HepG2 (cell line): ENCODE results near the gene CTNNA2. TPM values are rescaled to one million over a fixed set of nuclear protein-coding genes. Genes with fewer than 3 reads are reported as not detected.
A peak's percentile ranks its signal among the peaks of the same experiment; 100 is the strongest.

ENCODE experiments used
- ATF7 ChIP-seq, 2 experiments: fragments of 450-650 bp in 1 of 2; sonication (generic) in 1 of 2; formaldehyde crosslinking in 1 of 2; IDR thresholded peaks; 2 replicates each; pipeline versions ENCODE4 v1.4.0 to v1.6.1; 2016 to 2020; ENCODE audit warnings: antibody characterized with exemption in 1 of 2, mild to moderate bottlenecking in 1 of 2, missing genetic modification reagents in 1 of 2
- CBX1 ChIP-seq: IDR thresholded peaks from one replicate; pipeline ENCODE4 v1.6.1; 2016; ENCODE audit warnings: antibody characterized with exemption, low read depth
- CEBPG ChIP-seq: IDR thresholded peaks from 2 replicates; pipeline ENCODE4 v1.6.1; 2016
- E2F2 ChIP-seq: sonication (generic); formaldehyde crosslinking; IDR thresholded peaks from 2 replicates; pipeline ENCODE4 v1.4.0; 2020; ENCODE audit warnings: missing genetic modification reagents, borderline replicate concordance
- HMGA1 ChIP-seq: sonication (generic); formaldehyde crosslinking; conservative IDR thresholded peaks from 2 replicates; pipeline ENCODE4 v1.4.0; 2020; ENCODE audit warnings: missing genetic modification reagents
- HNF4A ChIP-seq: sonication (generic); formaldehyde crosslinking; IDR thresholded peaks from 2 replicates; pipeline ENCODE4 v1.4.0; 2020; ENCODE audit warnings: missing genetic modification reagents
- SMAD1 ChIP-seq: sonication (generic); formaldehyde crosslinking; IDR thresholded peaks from 2 replicates; pipeline ENCODE4 v1.4.0; 2020; ENCODE audit warnings: missing genetic modification reagents, low read depth, mild to moderate bottlenecking, borderline replicate concordance
- SP4 ChIP-seq: sonication (generic); formaldehyde crosslinking; IDR thresholded peaks from 2 replicates; pipeline ENCODE4 v1.8.1; 2023; ENCODE audit warnings: mild to moderate bottlenecking, missing genetic modification reagents
- SYNCRIP ChIP-seq: fragments of 200-400 bp; formaldehyde crosslinking; IDR thresholded peaks from 2 replicates; pipeline ENCODE4 v1.6.1; 2018; ENCODE audit warnings: mild to moderate bottlenecking, low read depth, low read length; ENCODE audit not compliant: insufficient read depth
- ZFAT ChIP-seq: sonication (generic); formaldehyde crosslinking; conservative IDR thresholded peaks from 2 replicates; pipeline ENCODE4 v1.8.1; 2023; ENCODE audit warnings: missing genetic modification reagents, inconsistent platforms
- ZKSCAN1 ChIP-seq: fragments of 150-350 bp; IDR thresholded peaks from 2 replicates; pipeline ENCODE4 v1.6.1; 2014; ENCODE audit warnings: low read length
- ZMYM3 ChIP-seq: sonication (generic); formaldehyde crosslinking; IDR thresholded peaks from 2 replicates; pipeline ENCODE4 v1.5.1; 2020; ENCODE audit warnings: mild to moderate bottlenecking, missing genetic modification reagents
- ZNF264 ChIP-seq: sonication (generic); formaldehyde crosslinking; IDR thresholded peaks from 2 replicates; pipeline ENCODE4 v1.4.0; 2020; ENCODE audit warnings: missing genetic modification reagents
- ZNF296 ChIP-seq: sonication (generic); formaldehyde crosslinking; conservative IDR thresholded peaks from 2 replicates; pipeline ENCODE4 v1.5.0; 2020; ENCODE audit warnings: mild to moderate bottlenecking, missing genetic modification reagents
- ZNF333 ChIP-seq: sonication (generic); formaldehyde crosslinking; IDR thresholded peaks from 2 replicates; pipeline ENCODE4 v1.4.0; 2020; ENCODE audit warnings: mild to moderate bottlenecking, missing genetic modification reagents, borderline replicate concordance
- ZNF543 ChIP-seq: sonication (generic); formaldehyde crosslinking; IDR thresholded peaks from 2 replicates; pipeline ENCODE4 v1.4.0; 2020; ENCODE audit warnings: mild to moderate bottlenecking, missing genetic modification reagents
- ZNF552 ChIP-seq: sonication (generic); formaldehyde crosslinking; IDR thresholded peaks from 2 replicates; pipeline ENCODE4 v1.9.0; 2022; ENCODE audit warnings: missing genetic modification reagents, mild to moderate bottlenecking, borderline replicate concordance
- ZNF614 ChIP-seq: IDR thresholded peaks from 2 replicates; pipeline ENCODE4 v1.6.1; 2018; ENCODE audit warnings: missing biosample characterization, missing genetic modification reagents, inconsistent platforms, borderline replicate concordance
- ZNF879 ChIP-seq: sonication (generic); formaldehyde crosslinking; IDR thresholded peaks from 2 replicates; pipeline ENCODE4 v1.8.1; 2023; ENCODE audit warnings: missing genetic modification reagents
- ZSCAN12 ChIP-seq: sonication (generic); formaldehyde crosslinking; IDR thresholded peaks from 2 replicates; pipeline ENCODE4 v1.9.0; 2021; ENCODE audit warnings: mild to moderate bottlenecking, missing genetic modification reagents
- polyA plus RNA-seq, 8 experiments: library from polyadenylated mRNA; depleted of rRNA in 3 of 8; stranded (reverse) in 7 of 8; unstranded in 1 of 8; fragments of >200 nt; fragmentation: Illumina TruSeq in 4 of 8; extraction: Trizol in 4 of 8; gene quantifications; 2 replicates each; pipeline versions ENCODE4 v1.2.1 to v1.2.3, GENCODE V29; 2011 to 2016; ENCODE audit warnings: low read depth in 4 of 8, missing spikeins in 1 of 8, mixed read lengths in 1 of 8; ENCODE audit not compliant: insufficient read depth in 1 of 8
- total RNA-seq, 5 experiments: library from RNA; depleted of rRNA; stranded (reverse); fragments of >200 nt; fragmentation: Illumina TruSeq; extraction: Trizol; gene quantifications; 2 replicates each; pipeline ENCODE4 v1.2.3, GENCODE V29; 2016; ENCODE audit warnings: low read depth in 1 of 5
- TF ChIP-seq, protein P1 (sequence below): sonication (generic); formaldehyde crosslinking; IDR thresholded peaks from 2 replicates; pipeline ENCODE4 v1.5.1; 2020; ENCODE audit warnings: mild to moderate bottlenecking, missing genetic modification reagents, moderate library complexity
- TF ChIP-seq, protein P2 (sequence below): sonication (generic); formaldehyde crosslinking; IDR thresholded peaks from 2 replicates; pipeline ENCODE4 v1.4.0; 2020; ENCODE audit warnings: missing genetic modification reagents, borderline replicate concordance
- TF ChIP-seq, protein P3 (sequence below): sonication (generic); formaldehyde crosslinking; conservative IDR thresholded peaks from 2 replicates; pipeline ENCODE4 v1.5.0; 2020; ENCODE audit warnings: missing genetic modification reagents

Gene CTNNA2
- total and polyA plus RNA-seq, 2 of the 13 experiments (the other 11 are each of a cell fraction or from before 2014, with no cell fraction given), result not detected

DNA sequence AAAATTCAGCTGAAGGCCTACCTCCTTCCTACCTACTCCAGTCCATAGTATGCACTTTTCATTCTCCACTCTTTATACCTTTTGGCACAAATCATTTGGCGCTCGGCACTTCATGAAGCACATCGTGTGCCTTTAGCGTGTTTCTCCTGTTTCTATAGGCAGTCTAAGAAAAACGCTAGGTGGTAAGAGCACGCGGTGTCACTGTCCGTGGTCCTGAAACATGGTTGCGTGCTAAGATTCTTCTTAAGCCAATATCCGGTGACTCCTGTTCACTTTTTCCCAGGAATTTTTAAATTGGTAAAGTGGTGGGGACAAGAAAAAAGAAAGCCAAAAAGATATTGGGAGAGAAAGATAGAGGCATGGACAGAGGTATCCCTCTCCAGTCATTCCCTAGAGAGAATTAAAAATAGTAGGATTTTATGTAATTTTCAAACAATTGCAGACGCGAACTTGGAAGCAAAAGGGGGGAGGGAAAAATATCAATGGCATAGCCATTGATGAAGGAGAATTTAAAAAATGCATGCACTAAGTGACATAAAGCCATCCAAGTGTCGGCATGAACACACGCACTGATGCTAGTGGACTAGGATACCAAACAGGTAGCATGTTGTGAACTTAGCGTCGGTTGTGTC lies 1.4 kb upstream of the CTNNA2 start (continued):
- TF ChIP-seq, protein P1, sequence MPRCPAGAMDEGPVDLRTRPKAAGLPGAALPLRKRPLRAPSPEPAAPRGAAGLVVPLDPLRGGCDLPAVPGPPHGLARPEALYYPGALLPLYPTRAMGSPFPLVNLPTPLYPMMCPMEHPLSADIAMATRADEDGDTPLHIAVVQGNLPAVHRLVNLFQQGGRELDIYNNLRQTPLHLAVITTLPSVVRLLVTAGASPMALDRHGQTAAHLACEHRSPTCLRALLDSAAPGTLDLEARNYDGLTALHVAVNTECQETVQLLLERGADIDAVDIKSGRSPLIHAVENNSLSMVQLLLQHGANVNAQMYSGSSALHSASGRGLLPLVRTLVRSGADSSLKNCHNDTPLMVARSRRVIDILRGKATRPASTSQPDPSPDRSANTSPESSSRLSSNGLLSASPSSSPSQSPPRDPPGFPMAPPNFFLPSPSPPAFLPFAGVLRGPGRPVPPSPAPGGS (CRISPR knock-in tag), result 0 out of 2 replicates have a peak, but pooled peaks have one; percentile 42
- TF ChIP-seq ZNF296 (CRISPR knock-in tag) (no peak), HNF4A (CRISPR knock-in tag) (no peak), ZNF614 (peak; percentile 68; the same call in 1 of the 2 replicates), CBX1 (no peak), SP4 (CRISPR knock-in tag) (no peak), ZKSCAN1 (no peak), ZNF333 (CRISPR knock-in tag) (no peak), ZMYM3 (no peak), ZFAT (CRISPR knock-in tag) (no peak), SYNCRIP (no peak), ZSCAN12 (CRISPR knock-in tag) (no peak), ZNF879 (CRISPR knock-in tag) (no peak), CEBPG (CRISPR knock-in tag) (no peak), ZNF264 (CRISPR knock-in tag) (peak; percentile 78), ATF7 (IDR thresholded peaks at IDR 0.05) (no peak), ATF7 (CRISPR knock-in tag; IDR thresholded peaks at IDR 0.05) (no peak), SMAD1 (CRISPR knock-in tag) (no peak), ZNF552 (no peak), HMGA1 (CRISPR knock-in tag) (no peak), ZNF543 (CRISPR knock-in tag) (no peak), E2F2 (CRISPR knock-in tag) (no peak)
- TF ChIP-seq, protein P2, sequence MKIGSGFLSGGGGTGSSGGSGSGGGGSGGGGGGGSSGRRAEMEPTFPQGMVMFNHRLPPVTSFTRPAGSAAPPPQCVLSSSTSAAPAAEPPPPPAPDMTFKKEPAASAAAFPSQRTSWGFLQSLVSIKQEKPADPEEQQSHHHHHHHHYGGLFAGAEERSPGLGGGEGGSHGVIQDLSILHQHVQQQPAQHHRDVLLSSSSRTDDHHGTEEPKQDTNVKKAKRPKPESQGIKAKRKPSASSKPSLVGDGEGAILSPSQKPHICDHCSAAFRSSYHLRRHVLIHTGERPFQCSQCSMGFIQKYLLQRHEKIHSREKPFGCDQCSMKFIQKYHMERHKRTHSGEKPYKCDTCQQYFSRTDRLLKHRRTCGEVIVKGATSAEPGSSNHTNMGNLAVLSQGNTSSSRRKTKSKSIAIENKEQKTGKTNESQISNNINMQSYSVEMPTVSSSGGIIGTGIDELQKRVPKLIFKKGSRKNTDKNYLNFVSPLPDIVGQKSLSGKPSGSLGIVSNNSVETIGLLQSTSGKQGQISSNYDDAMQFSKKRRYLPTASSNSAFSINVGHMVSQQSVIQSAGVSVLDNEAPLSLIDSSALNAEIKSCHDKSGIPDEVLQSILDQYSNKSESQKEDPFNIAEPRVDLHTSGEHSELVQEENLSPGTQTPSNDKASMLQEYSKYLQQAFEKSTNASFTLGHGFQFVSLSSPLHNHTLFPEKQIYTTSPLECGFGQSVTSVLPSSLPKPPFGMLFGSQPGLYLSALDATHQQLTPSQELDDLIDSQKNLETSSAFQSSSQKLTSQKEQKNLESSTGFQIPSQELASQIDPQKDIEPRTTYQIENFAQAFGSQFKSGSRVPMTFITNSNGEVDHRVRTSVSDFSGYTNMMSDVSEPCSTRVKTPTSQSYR (CRISPR knock-in tag), result peak; percentile 66; the same call in 1 of the 2 replicates
- TF ChIP-seq, protein P3, sequence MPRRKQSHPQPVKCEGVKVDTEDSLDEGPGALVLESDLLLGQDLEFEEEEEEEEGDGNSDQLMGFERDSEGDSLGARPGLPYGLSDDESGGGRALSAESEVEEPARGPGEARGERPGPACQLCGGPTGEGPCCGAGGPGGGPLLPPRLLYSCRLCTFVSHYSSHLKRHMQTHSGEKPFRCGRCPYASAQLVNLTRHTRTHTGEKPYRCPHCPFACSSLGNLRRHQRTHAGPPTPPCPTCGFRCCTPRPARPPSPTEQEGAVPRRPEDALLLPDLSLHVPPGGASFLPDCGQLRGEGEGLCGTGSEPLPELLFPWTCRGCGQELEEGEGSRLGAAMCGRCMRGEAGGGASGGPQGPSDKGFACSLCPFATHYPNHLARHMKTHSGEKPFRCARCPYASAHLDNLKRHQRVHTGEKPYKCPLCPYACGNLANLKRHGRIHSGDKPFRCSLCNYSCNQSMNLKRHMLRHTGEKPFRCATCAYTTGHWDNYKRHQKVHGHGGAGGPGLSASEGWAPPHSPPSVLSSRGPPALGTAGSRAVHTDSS (CRISPR knock-in tag), result no peak
